Astrocyte (in vitro differentiated cells and primary cell): ENCODE data around the gene RAPSN. TPM values are rescaled to one million over a fixed set of nuclear protein-coding genes. Genes with fewer than 3 reads are reported as not detected.

Experiments used
- DNase-seq: peaks from one replicate; pipeline ENCODE4 v3.0.0-alpha.2; 2010; ENCODE audit warnings: low read depth
- FAIRE-seq: peaks from 2 replicates; lab custom pipeline; 2011; peaks lifted over from hg19 to GRCh38; lab: Jason Lieb, UNC
- H2AFZ ChIP-seq: 2 replicates; pipeline ENCODE4 v1.6.0; 2012; ENCODE audit warnings: low read depth, low read length, inconsistent platforms
- H3K27ac ChIP-seq: 2 replicates; pipeline ENCODE4 v1.5.1; 2011; ENCODE audit warnings: low read depth, low read length, inconsistent platforms
- H3K27me3 ChIP-seq: 2 replicates; pipeline ENCODE4 v1.6.0; 2011; ENCODE audit warnings: low read length, inconsistent platforms; ENCODE audit not compliant: insufficient read depth
- H3K36me3 ChIP-seq: 2 replicates; pipeline ENCODE4 v1.5.1; 2011; ENCODE audit warnings: low read length, inconsistent platforms; ENCODE audit not compliant: insufficient read depth
- H3K4me1 ChIP-seq: 2 replicates; pipeline ENCODE4 v1.5.1; 2011; ENCODE audit warnings: low read length, inconsistent platforms; ENCODE audit not compliant: insufficient read depth
- H3K4me2 ChIP-seq: 2 replicates; pipeline ENCODE4 v1.6.0; 2012; ENCODE audit warnings: low read length, inconsistent platforms
- H3K4me3 ChIP-seq: 2 replicates; pipeline ENCODE4 v1.5.1; 2011; ENCODE audit warnings: low read depth, mild to moderate bottlenecking, low read length, inconsistent platforms; ENCODE audit not compliant: insufficient read depth
- H3K79me2 ChIP-seq: 2 replicates; pipeline ENCODE4 v1.6.0; 2012; ENCODE audit warnings: mild to moderate bottlenecking, low read length, inconsistent platforms; ENCODE audit not compliant: insufficient read depth
- H3K9ac ChIP-seq: 2 replicates; pipeline ENCODE4 v1.6.0; 2012; ENCODE audit warnings: mild to moderate bottlenecking, low read length, inconsistent platforms
- H3K9me3 ChIP-seq: 2 replicates; pipeline ENCODE4 v1.5.1; 2012; ENCODE audit warnings: low read depth, mild to moderate bottlenecking, low read length, inconsistent platforms; ENCODE audit not compliant: insufficient read depth
- H4K20me1 ChIP-seq: 2 replicates; pipeline ENCODE4 v1.6.0; 2012; ENCODE audit warnings: low read length, inconsistent platforms; ENCODE audit not compliant: insufficient read depth
- H3K27ac Mint-ChIP-seq: one replicate; pipeline ENCODE4 v1.8.0; 2021; ENCODE audit warnings: mild to moderate bottlenecking, mixed read lengths; ENCODE audit not compliant: unreplicated experiment
- H3K27me3 Mint-ChIP-seq: one replicate; pipeline ENCODE4 v1.8.0; 2021; ENCODE audit warnings: low read depth, mixed read lengths; ENCODE audit not compliant: unreplicated experiment
- H3K36me3 Mint-ChIP-seq: one replicate; pipeline ENCODE4 v1.8.0; 2021; ENCODE audit warnings: low read depth, mixed read lengths; ENCODE audit not compliant: unreplicated experiment
- H3K4me1 Mint-ChIP-seq: one replicate; pipeline ENCODE4 v1.8.0; 2021; ENCODE audit warnings: low read depth, mixed read lengths; ENCODE audit not compliant: unreplicated experiment
- H3K4me3 Mint-ChIP-seq: one replicate; pipeline ENCODE4 v1.8.0; 2021; ENCODE audit warnings: mild to moderate bottlenecking, moderate library complexity, mixed read lengths; ENCODE audit not compliant: unreplicated experiment
- H3K9me3 Mint-ChIP-seq: one replicate; pipeline ENCODE4 v1.8.0; 2021; ENCODE audit warnings: mild to moderate bottlenecking, mixed read lengths; ENCODE audit not compliant: unreplicated experiment
- CTCF ChIP-seq: IDR thresholded peaks from 2 replicates; pipeline ENCODE4 v1.5.1; 2011; ENCODE audit warnings: low read depth, mild to moderate bottlenecking, inconsistent platforms, low read length, moderate library complexity; ENCODE audit not compliant: insufficient read depth
- EZH2 ChIP-seq: IDR thresholded peaks from 2 replicates; pipeline ENCODE4 v1.6.1; 2012; ENCODE audit warnings: mild to moderate bottlenecking, low read length, inconsistent platforms; ENCODE audit not compliant: insufficient read depth
- total RNA-seq: library from RNA; stranded (reverse); gene quantifications from 2 replicates; pipeline ENCODE4 v1.2.1, GENCODE V29; 2021

RAPSN gene
- total RNA-seq, 1 donor from 2014 or later = 0.86 TPM

GRCh38 chr11:47495856-47496217 lies 46.9 kb upstream of the RAPSN start:
- no peak for TF ChIP-seq CTCF
- TF ChIP-seq EZH2 = no peak
- peaks cover 4% of the 10 kb centered on the region for H3K36me3 ChIP-seq
- no peak overlapping the region for H3K9ac ChIP-seq
- no peak overlapping the region for H3K4me2 ChIP-seq
- H3K27ac Mint-ChIP-seq = no peak overlapping the region
- H3K4me3 Mint-ChIP-seq = no peak overlapping the region
- no peak for FAIRE-seq
- H3K27me3 Mint-ChIP-seq = no peaks in the 10 kb centered on the region
- H3K4me3 ChIP-seq = no peak overlapping the region
- H4K20me1 ChIP-seq = peaks cover 85% of the 10 kb centered on the region
- H3K36me3 Mint-ChIP-seq = peaks cover 12% of the 10 kb centered on the region
- no peaks in the 10 kb centered on the region for H3K27me3 ChIP-seq
- DNase-seq = peak; percentile 25
- H2AFZ ChIP-seq = no peak overlapping the region
- H3K27ac ChIP-seq = no peak overlapping the region
- H3K4me1 Mint-ChIP-seq = peaks cover 25% of the 10 kb centered on the region
- peaks cover 95% of the 10 kb centered on the region for H3K79me2 ChIP-seq
- H3K4me1 ChIP-seq = no peaks in the 10 kb centered on the region
- no peaks in the 10 kb centered on the region for H3K9me3 Mint-ChIP-seq
- no peaks in the 10 kb centered on the region for H3K9me3 ChIP-seq

- Histone ChIP-seq H3K4me2 (no peak overlapping the region), H3K27ac (no peak overlapping the region)
Measured at GRCh38 chr11:47495011-47495855, 46.3 kb upstream of the RAPSN start.

More at GRCh38 chr11:47495011-47495855, 46.3 kb upstream of the RAPSN start:
- Histone ChIP-seq H3K36me3 (peaks cover 4% of the 10 kb centered on the region), H3K4me1 (no peaks in the 10 kb centered on the region), H3K4me3 (no peak overlapping the region), H3K27me3 (no peaks in the 10 kb centered on the region), H4K20me1 (peaks cover 82% of the 10 kb centered on the region), H3K9me3 (no peaks in the 10 kb centered on the region), H3K79me2 (peaks cover 94% of the 10 kb centered on the region), H3K9ac (no peak overlapping the region), H2AFZ (no peak overlapping the region)
- TF ChIP-seq EZH2 = no peak
- TF ChIP-seq CTCF = no peak
- no peak for DNase-seq
- Mint-ChIP-seq H3K27me3 (no peaks in the 10 kb centered on the region), H3K9me3 (no peaks in the 10 kb centered on the region), H3K27ac (no peak overlapping the region), H3K4me1 (peaks cover 25% of the 10 kb centered on the region), H3K4me3 (no peak overlapping the region), H3K36me3 (peaks cover 8% of the 10 kb centered on the region)
- no peak for FAIRE-seq
